Sigmoid colon (tissue), 3 donors: ENCODE results near the gene SCARB1.

Source experiments
- CTCF ChIP-seq, 4 experiments: fragments of 450-650 bp in 3 of 4; fragments of 200-600 bp in 1 of 4; IDR thresholded peaks; one replicate each; pipeline ENCODE4 v1.5.1; 2016 to 2019; ENCODE audit warnings: antibody characterized with exemption in 4 of 4, mild to moderate bottlenecking in 3 of 4, moderate library complexity in 2 of 4
- POLR2A ChIP-seq, 2 donors: fragments of 450-650 bp; IDR thresholded peaks; one replicate each; pipeline ENCODE4 v1.6.1; 2016; ENCODE audit warnings: antibody characterized with exemption in 2 of 2, mild to moderate bottlenecking in 2 of 2, moderate library complexity in 2 of 2

GRCh38 chr12:124827588-124828184 is 36.0 kb downstream of the SCARB1 start:
- no peak for TF ChIP-seq POLR2A (IDR thresholded peaks at IDR 0.05)
- no peak for TF ChIP-seq CTCF (IDR thresholded peaks at IDR 0.05)
